NCI-H774 (cell line): ENCODE measurements around the gene TSPAN17.
"Not testable (repeated sequence)": the region's sequence is repeated elsewhere in the genome, so short reads cannot be mapped to it uniquely, and the experiment has no call there.

Source experiments
- DNase-seq: peaks from one replicate; lab custom pipeline; 2025; lab: John Stamatoyannopoulos, UW

The TSPAN17 gene, protein sequence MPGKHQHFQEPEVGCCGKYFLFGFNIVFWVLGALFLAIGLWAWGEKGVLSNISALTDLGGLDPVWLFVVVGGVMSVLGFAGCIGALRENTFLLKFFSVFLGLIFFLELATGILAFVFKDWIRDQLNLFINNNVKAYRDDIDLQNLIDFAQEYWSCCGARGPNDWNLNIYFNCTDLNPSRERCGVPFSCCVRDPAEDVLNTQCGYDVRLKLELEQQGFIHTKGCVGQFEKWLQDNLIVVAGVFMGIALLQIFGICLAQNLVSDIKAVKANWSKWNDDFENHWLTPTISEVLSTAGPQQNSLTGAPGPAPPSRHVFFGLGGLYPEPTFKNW

DNA sequence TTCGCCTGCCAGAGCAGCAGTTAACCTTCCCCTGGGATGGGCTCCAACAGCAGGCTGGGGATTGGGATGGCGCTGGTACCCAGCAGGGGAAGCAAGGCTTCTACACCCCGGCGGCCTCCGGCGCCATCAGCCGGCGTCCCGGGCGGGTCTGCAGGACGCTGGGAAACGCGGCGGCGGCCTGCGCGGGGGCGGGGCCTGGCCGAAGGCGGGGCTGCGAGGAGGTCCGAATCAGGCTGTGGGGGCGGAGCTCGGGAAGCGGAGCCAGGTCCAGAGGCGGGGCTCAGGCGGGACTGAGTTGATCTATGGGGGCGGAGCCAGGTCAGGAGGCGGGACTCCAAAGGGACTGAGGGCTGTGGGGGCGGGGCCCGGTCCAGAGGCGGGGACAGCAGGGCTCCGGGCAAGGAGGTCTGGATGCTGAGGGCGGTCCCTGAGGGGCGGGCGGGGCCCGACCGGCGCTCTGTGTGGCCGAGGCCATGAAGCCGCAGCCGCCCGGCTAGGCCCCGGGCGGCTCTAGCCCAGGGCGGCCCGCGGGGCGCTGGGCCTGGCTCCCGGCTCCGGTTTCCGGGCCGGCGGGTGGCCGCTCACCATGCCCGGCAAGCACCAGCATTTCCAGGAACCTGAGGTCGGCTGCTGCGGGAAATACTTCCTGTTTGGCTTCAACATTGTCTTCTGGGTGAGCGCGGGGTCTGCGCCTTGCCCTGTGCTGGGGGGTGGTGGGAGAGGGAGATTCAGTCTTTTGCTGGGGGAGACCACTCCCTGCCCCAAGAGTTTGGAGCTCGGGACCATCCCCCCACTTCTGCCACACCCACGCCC, at the start of gene TSPAN17:
Gene TSPAN17 (plus strand): TSS at position 455 of the 813 bp plus-strand sequence. CDS start 132 bp downstream, at position 587.
- DNase-seq: peak; percentile 98

DNA sequence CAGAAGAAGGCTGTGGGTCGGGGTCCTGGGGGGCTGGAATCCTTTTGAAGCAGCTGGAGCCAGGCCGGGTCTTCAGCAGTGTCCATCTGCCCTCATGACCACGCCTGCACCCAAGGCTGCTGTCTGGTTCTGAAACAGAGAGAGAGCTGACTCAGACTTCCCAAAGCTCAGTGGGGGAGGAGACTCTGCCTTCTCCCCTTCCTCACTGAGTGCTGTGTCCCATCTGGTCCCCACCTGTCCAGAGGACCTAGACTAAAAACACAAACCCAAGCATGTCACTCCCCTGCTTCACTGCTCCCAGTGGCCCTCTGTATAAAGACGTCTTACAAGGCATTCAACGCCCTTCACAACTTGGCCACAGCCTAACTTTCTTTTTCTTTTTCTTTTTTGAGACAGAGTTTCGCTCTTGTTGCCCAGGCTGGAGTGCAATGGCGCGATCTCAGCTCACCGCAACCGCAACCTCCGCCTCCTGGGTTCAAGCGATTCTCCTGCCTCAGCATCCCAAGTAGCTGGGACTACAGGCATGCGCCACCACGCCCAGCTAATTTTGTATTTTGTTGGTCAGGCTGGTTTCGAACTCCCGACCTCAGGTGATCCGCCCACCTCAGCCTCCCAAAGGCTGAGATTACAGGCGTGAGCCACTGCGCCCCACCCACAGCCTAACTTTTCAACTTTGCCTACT, 47.4 kb upstream of the TSPAN17 start:
- not testable (repeated sequence) for DNase-seq

DNA sequence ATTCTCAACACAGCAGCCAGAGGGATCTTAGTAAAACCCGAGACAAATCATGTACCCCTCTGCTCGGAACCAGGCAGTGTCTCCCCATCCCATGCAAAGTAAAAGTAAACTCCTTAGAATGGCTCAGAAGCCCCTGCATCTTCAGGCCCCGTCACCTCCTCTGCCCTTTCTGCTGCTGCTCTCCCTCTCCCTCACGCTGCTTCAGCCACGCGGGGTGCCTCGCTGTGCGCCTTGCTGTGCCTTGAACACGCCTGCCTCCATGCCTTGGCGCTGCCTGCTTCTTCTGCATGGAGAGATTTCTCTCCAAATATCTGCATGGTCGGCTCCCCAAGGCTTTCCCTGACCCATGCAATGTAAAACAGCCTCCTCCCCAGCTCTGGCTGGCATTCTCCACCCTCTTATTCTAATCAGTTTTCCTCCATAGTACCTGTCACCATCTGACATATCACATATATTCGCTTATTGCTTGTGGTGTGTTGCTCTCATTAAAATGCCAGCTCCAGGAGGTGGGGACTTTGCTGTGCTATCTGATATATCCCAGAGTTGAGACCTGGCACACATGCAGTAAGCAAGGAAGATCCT, 45.3 kb upstream of the TSPAN17 start:
- DNase-seq: no peak

DNA sequence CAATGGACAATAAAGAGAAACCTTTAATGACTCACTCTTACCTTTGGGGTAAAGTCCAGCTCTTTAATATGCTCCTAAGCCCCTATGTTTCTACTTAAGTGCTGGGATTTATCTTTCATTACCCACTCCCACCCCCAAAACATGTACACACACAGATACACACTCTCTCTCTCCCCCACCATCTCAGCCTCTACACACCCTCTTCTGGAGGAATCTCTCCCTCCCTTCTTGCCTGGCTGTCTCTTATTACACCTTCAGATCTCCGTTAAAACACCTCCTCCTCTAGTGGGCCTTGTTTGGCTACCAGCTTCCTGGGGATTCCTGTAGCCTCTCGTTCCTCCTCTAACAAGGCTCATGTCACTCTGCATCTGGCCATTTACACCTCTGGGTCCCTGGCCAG, 44.2 kb upstream of the TSPAN17 start:
- no peak for DNase-seq

DNA sequence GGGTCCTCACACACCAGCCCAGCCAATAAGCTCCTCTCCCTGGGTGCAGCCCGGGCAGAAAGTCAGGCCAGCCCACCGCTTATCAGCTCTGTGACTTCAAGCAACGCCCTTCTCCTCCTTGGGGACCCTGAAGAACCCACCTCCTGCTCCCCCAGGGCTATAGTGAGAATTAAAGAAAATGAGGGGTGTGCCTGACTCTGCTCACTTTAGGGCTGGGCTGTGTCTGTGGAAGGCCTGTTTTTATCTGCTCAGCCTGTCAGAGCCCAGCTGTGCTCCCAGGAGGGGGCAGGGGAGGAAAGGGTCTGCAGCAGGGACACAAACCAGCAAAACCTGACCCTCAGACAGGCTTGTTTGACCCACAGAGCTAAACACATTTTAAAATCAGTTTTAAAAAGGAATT, 41.3 kb upstream of the TSPAN17 start:
- DNase-seq: no peak

DNA sequence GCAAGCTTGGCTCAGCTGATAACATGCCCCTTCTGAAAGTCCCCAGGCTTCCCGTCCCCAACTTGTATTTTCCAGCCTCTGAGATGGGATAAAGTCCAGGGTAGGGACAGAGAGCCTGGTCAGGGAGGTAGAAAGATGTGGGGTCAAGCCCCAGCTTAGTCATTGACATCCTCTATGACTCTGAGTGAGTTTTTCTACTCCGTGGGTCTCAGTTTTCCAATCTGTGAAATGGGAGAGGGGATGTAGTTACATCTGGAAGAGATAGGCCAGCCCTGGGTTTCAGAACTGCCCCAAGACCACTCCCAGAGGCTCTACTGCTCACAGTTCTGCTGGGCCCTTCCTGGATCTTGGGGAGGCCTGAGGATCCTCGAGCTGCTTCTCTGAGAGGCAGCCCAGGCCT, 40.4 kb upstream of the TSPAN17 start:
- DNase-seq: no peak

DNA sequence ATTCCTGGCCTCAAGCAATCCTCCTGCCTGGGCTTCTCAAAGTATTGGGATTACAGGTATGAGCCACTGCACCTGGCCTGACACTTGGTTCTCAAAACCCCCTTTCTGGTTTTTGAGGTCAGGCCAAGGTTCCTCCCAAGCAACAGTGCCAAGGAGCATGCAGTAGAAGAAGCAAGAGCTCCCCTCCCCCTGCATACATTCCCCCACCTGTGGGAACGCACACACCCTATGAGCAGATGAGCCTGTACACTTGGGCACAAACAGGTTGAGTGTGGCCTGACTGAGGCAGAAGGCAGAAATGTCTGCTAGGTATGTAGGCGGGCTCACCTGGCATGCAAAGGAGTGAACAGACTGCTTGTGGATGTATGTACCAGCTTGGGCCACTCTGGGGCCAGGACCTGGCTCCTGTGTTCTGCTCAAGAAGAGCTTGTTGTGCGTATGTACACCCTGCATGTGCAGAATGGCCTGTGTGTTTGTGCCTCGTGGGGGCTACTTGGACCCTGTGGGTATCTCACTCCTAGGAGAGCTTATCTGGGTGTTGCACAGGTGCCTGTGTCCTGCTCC, 39.1 kb upstream of the TSPAN17 start:
- DNase-seq: no peak

DNA sequence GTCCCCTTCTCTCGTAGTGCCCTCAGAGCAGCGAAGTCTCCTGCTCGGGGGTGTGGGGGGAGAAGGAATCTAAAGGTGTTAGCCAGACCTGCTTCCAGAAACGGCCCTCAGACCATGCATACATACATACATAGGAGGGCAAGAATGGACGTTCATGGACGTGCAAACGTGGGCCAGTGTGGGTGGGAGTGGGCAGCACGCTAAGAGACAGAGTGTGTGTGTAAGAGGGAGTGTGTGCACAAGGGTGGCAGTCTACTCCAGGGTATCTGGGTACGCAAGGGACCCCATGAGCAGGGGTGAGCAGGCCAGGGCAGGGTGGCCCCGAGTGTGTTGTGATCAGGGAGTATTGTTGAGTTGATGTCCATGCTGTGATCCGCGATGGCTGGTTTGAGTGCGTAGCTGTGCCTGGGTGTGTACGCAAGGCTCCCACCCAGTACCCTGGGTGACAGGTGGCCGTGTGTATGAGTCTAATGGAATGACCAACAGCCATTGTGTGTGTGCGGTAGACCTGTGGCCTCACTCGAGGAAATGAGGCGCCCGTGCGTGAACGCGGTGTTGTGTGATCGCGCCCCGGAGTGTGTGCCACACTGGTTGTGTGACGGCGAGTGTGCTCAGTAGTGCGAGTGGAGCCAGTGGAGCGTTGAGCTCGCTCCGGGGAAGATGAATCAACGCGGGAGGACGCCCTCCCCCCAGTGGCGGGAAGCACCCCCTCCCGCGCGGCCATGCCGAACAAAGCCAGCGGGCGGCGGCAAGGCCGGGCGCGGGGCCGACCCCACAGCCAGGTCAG, 38.2 kb upstream of the TSPAN17 start:
- DNase-seq: no peak

DNA sequence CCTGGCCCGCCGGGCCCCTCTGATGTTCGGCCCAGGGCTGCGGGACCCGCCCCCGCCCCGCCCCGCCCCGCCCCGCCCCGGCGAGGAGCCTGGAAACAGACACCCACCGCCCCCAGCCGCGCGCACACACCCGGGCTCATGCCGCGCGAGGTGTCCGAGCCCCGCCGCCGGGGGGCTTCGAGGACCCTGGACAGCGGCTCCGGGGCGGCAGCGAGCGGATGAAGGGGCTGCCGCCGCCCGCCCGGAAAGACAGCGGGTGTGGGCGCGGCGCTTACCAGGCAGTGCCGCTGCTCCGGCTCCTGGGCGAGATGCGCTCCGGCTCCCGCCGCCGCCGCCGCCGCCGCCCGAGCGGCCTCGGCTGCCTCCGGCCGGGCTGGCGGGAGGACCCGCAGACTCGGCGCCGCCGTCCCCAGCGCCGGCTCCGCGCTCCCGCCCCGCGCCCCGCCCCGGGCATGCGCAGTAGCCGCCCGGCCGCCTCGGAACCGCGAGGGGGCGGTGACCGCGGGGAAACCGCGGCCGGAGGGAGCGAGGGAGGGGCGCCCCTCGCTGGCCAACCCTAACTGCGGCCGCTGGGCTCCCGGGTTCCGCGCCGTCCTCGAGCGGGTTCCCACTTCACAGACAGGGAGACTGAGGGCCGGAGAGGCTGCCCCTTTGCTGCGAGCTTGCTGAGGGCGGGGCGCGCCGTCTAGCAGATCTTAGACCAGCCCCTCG, 37.4 kb upstream of the TSPAN17 start, which contains the start of gene GPRIN1:
Gene GPRIN1 (minus strand): TSS at position 433 of the 711 bp plus-strand sequence. CDS start 10,322 bp downstream, outside the sequence.
- DNase-seq: peak; percentile 74

DNA sequence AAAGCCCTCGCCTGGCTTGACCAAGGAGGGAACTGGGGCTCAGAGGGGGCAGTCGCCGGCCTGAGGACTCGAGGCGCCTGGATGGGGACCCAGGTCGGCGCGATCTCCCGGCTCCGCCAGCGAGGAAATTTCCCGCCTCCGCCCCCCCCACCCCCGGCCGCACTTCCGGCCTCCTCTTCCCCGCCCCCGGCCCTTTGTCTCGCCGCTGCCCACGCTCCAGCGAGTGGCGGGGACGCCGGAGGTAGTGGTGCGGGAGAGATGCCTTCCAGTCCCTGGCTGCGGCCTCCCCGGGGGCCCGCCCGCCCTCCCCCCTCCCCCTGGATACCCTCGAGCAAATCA, 36.9 kb upstream of the TSPAN17 start:
- DNase-seq: peak; percentile 37

DNA sequence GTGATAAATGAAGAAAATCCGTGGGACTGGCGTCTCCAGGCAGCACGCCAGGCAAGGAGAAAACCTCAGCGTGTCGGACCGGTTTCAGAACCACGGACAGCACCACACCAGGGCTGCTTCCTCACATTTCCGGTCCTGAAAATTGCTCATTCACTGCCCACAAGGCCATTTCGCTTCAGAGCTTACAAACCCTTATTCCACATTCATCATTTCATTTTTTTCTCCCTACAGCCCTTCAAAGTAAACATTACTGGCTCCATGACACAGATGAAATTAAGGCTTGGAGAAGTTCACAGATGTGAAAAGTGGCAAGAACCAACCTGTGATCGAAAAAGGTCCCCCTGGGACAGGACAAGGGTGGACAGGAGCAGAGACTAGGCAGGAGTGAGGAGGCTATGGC, 35.8 kb upstream of the TSPAN17 start:
- no peak for DNase-seq

DNA sequence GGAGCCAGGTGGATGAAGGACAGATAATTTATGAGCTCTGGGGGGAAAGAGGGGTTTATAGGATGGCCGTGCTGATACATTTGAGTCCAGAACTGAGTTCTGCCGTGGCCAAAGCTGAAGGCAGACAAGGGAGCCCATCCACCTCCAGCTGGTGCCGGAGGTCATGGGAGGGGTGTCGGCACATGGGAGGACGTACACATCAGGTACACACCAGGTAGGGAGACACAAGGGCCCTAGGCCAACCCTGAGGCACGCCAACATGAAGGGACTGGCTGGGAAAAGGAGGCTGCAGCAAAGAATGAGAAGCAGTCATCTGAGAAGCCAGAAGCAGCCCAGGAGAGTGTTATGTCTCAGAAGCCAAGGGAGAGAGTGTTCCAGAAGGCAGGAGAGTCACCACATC, 35.3 kb upstream of the TSPAN17 start:
- DNase-seq: no peak

DNA sequence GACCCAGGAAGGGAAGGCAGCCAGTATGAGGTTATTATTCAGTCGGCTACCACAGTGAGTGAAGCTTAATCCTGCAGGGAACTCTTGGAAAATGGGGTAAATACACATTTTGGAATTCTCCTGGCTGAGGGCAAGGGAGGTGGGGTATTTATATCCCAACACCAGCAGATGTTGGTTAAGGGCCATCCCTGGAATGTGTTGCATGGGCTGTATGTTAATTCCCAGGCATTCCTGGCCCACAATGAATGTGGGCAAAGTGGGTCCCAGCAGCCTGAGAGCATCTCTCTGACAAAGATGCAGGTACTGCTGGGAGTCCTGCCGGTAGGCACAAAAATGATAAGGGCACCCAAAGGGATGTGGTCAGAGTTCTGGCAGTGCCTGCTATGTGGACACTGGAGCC, 34.4 kb upstream of the TSPAN17 start:
- DNase-seq: no peak

DNA sequence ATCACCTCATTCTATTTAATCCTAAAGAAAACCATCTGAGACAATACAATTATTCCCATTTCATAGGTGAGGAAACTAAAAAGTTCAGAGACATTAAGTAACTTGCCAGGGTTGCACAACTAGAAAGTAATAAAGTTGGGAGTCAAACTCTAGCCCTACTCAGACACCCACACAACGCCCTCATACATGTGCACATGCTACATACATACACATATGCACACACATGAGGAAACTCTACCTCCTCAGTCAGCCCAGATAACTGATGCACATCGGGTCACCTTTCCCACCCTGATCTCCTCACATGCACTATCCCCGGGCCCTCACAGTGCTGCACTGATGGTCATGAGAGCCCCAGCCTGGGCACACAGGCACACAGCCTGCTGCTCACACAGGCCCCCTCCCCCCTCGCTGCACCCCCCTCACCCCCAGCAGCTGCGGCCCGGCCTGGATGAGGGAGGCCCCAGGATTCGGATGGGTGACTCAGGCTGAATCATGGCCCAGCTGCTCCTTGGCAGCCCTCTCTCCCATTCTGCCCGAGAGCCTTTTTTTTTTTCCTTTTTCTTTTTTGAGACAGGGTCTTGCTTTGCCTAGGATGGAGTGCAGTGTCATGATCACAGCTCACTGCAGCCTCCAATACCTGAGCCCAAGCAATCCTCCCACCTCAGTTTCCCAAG, 32.3 kb upstream of the TSPAN17 start:
- DNase-seq: no peak

DNA sequence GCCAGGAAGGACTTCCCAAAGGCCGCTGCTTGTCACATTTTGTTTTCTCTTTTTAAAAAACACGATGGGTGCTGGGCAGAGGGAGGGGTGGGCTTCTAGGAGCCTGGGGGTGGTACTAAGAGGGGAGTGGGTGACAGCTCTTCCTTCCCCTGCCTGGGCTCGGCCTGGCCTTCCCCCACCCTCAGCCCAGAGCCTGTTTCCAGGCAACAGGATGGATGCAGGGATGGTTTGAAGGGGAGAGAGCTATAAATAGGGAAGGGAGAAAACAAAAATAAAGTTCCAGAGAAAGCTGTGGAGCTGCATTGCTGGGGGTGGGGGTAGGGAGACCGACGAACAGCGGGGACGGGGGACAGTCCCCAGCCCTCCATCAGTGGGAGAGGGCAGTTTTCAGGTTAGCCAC, 30.8 kb upstream of the TSPAN17 start:
- no peak for DNase-seq

DNA sequence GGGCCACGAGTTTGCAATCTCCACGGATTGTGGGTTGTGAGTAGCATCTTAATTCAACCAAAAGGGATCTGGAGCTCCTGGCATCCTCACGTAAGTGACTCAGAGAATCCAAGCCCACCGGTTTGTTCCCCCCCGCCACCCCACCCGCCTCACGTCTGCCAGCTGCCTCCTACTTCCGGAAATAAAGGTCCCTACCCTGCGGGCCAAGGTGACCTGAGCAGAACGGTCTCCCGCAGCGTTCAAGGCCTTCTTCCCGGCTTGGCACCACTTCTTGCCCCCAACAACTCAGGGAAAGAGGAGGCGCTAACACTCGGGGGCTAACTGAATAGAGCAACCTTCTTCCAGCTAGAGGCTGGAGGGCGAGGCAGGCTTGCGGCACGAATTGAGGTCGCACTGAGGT, 28.5 kb upstream of the TSPAN17 start:
- no peak for DNase-seq

DNA sequence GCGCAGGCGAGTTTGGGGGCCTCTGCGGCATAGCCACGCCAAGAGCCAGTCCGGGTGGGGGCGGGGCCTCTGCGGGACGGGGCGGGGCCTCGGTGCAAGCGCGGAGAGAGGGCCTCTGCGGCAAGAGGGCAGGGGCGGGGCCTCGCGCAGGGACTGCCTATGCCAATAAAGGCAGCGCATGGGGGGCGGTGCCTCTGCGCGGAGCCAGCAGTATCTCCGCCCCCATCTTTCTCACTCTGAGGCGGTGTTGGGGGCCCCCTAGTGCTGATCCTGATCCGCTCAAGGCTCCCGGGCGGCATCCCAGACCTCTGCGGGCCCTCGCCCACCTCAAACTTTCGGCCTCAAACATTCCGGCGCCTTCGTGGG, 28.1 kb upstream of the TSPAN17 start:
- DNase-seq: no peak

DNA sequence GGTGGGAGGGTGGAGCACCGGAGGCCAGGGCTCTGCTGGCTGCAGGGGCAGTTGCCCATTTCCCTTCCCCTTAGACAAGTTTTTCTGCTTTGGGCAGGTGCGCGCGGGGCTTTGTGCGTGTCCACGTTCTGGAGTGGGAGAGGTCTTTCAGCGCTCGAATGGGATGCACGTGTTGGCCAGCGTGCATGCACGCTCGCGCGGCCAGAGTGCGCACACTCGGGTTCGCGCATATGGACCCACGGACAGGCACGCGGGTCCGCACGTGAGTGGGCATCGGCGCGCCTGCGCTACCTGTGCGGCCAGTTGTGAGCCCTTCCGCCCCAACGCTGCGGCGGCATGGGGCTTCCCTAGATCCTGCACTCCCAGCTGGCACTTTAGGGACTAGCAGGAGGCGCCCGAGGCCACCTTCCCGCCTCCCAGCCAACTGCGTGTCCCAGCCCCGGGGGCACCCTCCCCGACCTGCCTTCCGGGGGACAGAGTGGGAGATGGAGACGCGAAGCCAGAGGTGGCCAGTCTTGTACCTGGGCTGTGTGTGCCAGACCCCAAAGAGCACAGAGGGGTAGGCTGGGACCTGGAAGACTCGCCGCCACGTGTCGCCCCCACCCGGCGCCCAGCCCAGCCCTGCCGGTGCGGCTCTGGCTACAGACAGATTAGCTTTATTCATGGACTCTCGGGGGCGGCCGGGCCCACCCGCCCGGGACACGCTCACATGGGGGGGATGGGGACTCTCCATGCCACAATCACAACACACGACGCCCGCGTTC, 27.5 kb upstream of the TSPAN17 start:
- no peak for DNase-seq

DNA sequence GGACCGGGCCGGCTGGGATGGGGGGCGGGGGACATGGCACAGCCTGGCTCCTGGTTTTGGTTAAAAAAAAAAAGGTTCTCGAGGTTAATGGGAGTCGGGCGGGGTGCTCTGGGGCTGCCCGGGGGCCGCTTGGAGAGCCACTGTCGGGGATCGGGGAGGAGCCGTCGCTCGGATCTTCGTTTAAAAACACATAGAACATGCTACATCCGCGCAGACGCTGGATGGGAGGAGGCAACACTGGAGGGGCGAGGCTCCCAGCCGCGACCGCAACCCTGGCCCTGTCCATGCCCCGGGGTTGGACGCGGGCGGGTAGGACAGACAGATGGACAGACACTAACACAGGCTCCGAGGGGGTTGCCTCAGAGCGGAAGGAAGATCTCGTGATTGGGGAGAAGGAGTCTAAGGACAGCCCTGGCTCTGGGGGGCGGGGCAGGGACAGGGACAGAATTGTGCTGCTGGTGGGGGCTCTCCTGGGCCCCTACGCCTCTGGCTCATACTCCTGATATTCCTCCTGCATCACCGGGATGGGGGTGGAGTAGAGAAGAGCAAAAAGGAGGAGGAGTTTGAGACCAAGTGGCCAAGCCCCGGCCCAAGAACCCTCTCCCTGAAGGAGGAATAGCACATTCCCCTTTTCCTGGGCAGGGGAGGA, 26.8 kb upstream of the TSPAN17 start:
- DNase-seq: no peak
